Activated naive CD4-positive, alpha-beta T cell treated with anti-CD3 and anti-CD28 coated beads, Interleukin-2, amount 50 U/mL, for 72 hours (primary cell): Measurements from ENCODE around the gene MYB. TPM values are rescaled to one million over a fixed set of nuclear protein-coding genes. Genes with fewer than 3 reads are reported as not detected.

Experiments
- ATAC-seq, 2 donors: fragments of 150-1000 bp; cut with Tn5 transposase; 2 replicates each; pipeline ENCODE4 v1.10.0; 2021; ENCODE audit warnings: mild to moderate bottlenecking in 2 of 2, moderate library complexity in 2 of 2
- DNase-seq, 2 donors: peaks; one replicate each; pipeline ENCODE4 v3.0.0; 2021 to 2022; ENCODE audit warnings: low spot score in 2 of 2
- H3K27ac Mint-ChIP-seq, 2 donors: one replicate each; pipeline ENCODE4 v1.8.0; 2022; ENCODE audit warnings: mild to moderate bottlenecking in 2 of 2, mixed read lengths in 2 of 2
- H3K36me3 Mint-ChIP-seq, 2 donors: one replicate each; pipeline ENCODE4 v1.8.0; 2022; ENCODE audit warnings: mixed read lengths in 2 of 2
- H3K9me3 Mint-ChIP-seq, 2 donors: one replicate each; pipeline ENCODE4 v1.8.0; 2022; ENCODE audit warnings: mixed read lengths in 2 of 2
- total RNA-seq, 2 donors: library from RNA; stranded (reverse); gene quantifications; one replicate each; pipeline ENCODE4 v1.2.3, GENCODE V29; 2022

MYB gene
- total RNA-seq, 2 donors from 2014 or later, result 23.8 to 54.9 TPM

DNA sequence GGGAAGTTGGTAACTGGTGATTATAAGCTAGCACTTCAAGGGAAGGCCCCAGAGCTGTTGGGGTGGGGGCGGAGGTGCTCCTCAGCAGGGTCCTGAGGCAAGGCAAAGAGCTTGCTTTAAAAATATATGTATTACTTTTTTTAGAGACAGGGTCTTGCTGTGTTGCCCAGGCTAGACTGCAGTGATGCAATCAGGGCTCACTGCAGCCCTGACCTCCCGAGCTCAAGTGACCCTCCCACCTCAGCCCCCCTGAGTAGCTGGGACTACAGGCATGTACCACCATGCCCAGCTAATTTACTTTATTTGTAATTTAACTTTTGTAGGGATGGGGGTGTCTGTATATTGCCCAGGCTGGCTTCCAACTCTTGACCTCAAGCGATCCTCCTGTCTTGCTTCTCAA is 87.2 kb downstream of the MYB start:
- no peak for DNase-seq
- no peaks in the 10 kb centered on the region for H3K9me3 Mint-ChIP-seq
- no peak for ATAC-seq
- no peaks in the 10 kb centered on the region for H3K36me3 Mint-ChIP-seq
- peak overlapping the region in 1 of 2 donors; percentile 58 for H3K27ac Mint-ChIP-seq

DNA sequence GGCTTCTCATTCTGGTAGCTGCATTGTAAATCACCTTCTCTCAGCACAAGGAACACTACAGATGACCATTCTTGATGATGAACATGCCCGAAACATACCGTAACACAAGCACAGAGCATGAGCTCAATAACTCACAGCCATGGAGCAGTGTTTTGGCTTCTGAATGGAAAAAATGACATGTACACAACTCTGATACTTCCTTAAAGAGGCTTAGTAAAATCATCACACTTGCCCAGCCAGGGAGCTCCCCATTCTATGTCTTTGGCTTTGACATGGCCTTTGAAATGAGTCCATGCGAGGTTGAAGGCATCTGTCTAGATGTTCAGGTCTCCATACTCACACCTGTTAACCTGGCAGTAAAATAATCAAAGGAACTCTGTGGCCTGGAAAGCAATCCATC is 87.6 kb downstream of the MYB start:
- DNase-seq (no peak), ATAC-seq (peak; percentile 39 to 76)
- no peaks in the 10 kb centered on the region for H3K9me3 Mint-ChIP-seq

More for the DNA sequence above, 87.6 kb downstream of the MYB start:
- Mint-ChIP-seq H3K27ac (no peak overlapping the region), H3K36me3 (no peaks in the 10 kb centered on the region)

Other genes with a start within 250 kb of the MYB start
- gene ALDH8A1, start 231.2 kb upstream of the MYB start, total RNA-seq, result 1 to 10 TPM in 1 of 2 donors, under 1 TPM in 1; 0.36 to 3.5 TPM
- 100 to 1,000 TPM; 147 to 234 TPM for gene HBS1L, start 126.5 kb upstream of the MYB start, total RNA-seq